H1 (cell line): ENCODE results near the gene MGMT. TPM values are rescaled to one million over a fixed set of nuclear protein-coding genes. Genes with fewer than 3 reads are reported as not detected.

Source experiments
- CTCF ChIA-PET: fragments of 300-600 bp; sonication (Branson Sonifier 250); formaldehyde crosslinking; loops from one replicate; lab custom pipeline; 2021; ENCODE audit not compliant: partially characterized antibody; lab: Charles Lee
- POLR2A ChIA-PET: fragments of 300-600 bp; sonication (Branson Sonifier 250); formaldehyde crosslinking; loops from one replicate; lab custom pipeline; 2021; ENCODE audit warnings: inconsistent platforms; ENCODE audit not compliant: partially characterized antibody; lab: Charles Lee
- DNase-seq, 2 experiments: peaks; one replicate each; pipeline versions ENCODE4 v3.0.0 to v3.0.0-alpha.2; 2010 to 2022; ENCODE audit warnings: low spot score in 2 of 2, low read depth in 1 of 2, mixed read lengths in 1 of 2
- FAIRE-seq: peaks from 2 replicates; lab custom pipeline; 2011; peaks lifted over from hg19 to GRCh38; lab: Jason Lieb, UNC
- H2AFZ ChIP-seq: 2 replicates; pipeline ENCODE4 v1.8.1; 2012; ENCODE audit warnings: low read length, inconsistent platforms
- H2AK5ac ChIP-seq: 2 replicates; pipeline ENCODE4 v1.6.1; 2013; ENCODE audit warnings: low read depth, low read length
- H2BK120ac ChIP-seq: replicated peaks from 2 replicates; pipeline ENCODE3; 2013; ENCODE audit warnings: low read depth, low read length, inconsistent platforms
- H2BK12ac ChIP-seq: 2 replicates; pipeline ENCODE4 v1.6.1; 2013; ENCODE audit warnings: low read depth, low read length
- H2BK15ac ChIP-seq: 2 replicates; pipeline ENCODE4 v1.6.1; 2013; ENCODE audit warnings: low read length
- H2BK20ac ChIP-seq: 2 replicates; pipeline ENCODE4 v1.6.1; 2013; ENCODE audit warnings: low read length
- H2BK5ac ChIP-seq: 2 replicates; pipeline ENCODE4 v1.6.1; 2013; ENCODE audit warnings: low read depth, low read length
- H3K14ac ChIP-seq: 2 replicates; pipeline ENCODE4 v1.6.1; 2013; ENCODE audit warnings: inconsistent platforms; ENCODE audit not compliant: insufficient read length
- H3K18ac ChIP-seq: 2 replicates; pipeline ENCODE4 v1.6.1; 2013; ENCODE audit warnings: low read length; ENCODE audit errors: extremely low read depth
- H3K23ac ChIP-seq: 2 replicates; pipeline ENCODE4 v1.6.1; 2013; ENCODE audit warnings: inconsistent platforms; ENCODE audit not compliant: insufficient read length
- H3K23me2 ChIP-seq: 2 replicates; pipeline ENCODE4 v1.6.1; 2013; ENCODE audit warnings: low read depth, low read length
- H3K27ac ChIP-seq: 2 replicates; pipeline ENCODE4 v1.6.1; 2011; ENCODE audit warnings: low read depth, low read length, inconsistent platforms
- H3K27me3 ChIP-seq, 4 experiments: replicated peaks in 1 of 4; 1 replicate in 1 of 4; 2 replicates in 3 of 4; pipeline versions ENCODE4 v1.6.1 to v1.8.1; 2011 to 2013; ENCODE audit warnings: low read length in 3 of 4, mild to moderate bottlenecking in 3 of 4, inconsistent platforms in 2 of 4, mixed read lengths in 2 of 4, moderate library complexity in 1 of 4; ENCODE audit not compliant: control insufficient read depth in 3 of 4, insufficient read depth in 3 of 4; ENCODE audit errors: extremely low read depth in 1 of 4
- H3K36me3 ChIP-seq, 4 experiments: 2 replicates each; pipeline versions ENCODE4 v1.6.1 to v1.8.1; 2011 to 2013; ENCODE audit warnings: mild to moderate bottlenecking in 4 of 4, low read length in 3 of 4, moderate library complexity in 2 of 4, control low read depth in 1 of 4, inconsistent platforms in 1 of 4; ENCODE audit not compliant: insufficient read depth in 4 of 4, control insufficient read depth in 2 of 4
- H3K4ac ChIP-seq: replicated peaks from 2 replicates; pipeline ENCODE3; 2013; ENCODE audit warnings: low read length, low read depth, mixed read lengths, inconsistent platforms; ENCODE audit not compliant: insufficient read length
- H3K4me1 ChIP-seq, 4 experiments: replicated peaks in 1 of 4; 1 replicate in 1 of 4; 2 replicates in 3 of 4; pipeline versions ENCODE4 v1.6.1 to v1.8.1; 2011 to 2013; ENCODE audit warnings: low read length in 3 of 4, inconsistent platforms in 2 of 4, mixed read lengths in 1 of 4; ENCODE audit not compliant: insufficient read depth in 4 of 4, control insufficient read depth in 3 of 4
- H3K4me2 ChIP-seq, 2 experiments: 2 replicates each; pipeline versions ENCODE4 v1.6.1 to v1.8.1; 2011 to 2013; ENCODE audit warnings: low read depth in 2 of 2, low read length in 2 of 2, control low read depth in 1 of 2, inconsistent platforms in 1 of 2, mild to moderate bottlenecking in 1 of 2; ENCODE audit not compliant: insufficient read depth in 1 of 2
- H3K4me3 ChIP-seq, 4 experiments: fragments of 200-600, 300-600 bp in 1 of 4; sonication (generic), shearing (Covaris generic), sonication (Bioruptor Twin) in 1 of 4; 2 replicates each; pipeline versions ENCODE4 v1.5.1 to v1.8.1; 2011 to 2016; ENCODE audit warnings: low read length in 4 of 4, low read depth in 3 of 4, control low read depth in 2 of 4, inconsistent platforms in 2 of 4, mild to moderate bottlenecking in 2 of 4, mixed read lengths in 1 of 4, moderate library complexity in 1 of 4; ENCODE audit not compliant: insufficient read depth in 2 of 4; ENCODE audit errors: extremely low read depth in 1 of 4
- H3K56ac ChIP-seq: replicated peaks from 2 replicates; pipeline ENCODE3; 2013; ENCODE audit warnings: low read depth, mild to moderate bottlenecking, mixed read lengths, low read length, inconsistent platforms; ENCODE audit not compliant: insufficient read length
- H3K79me1 ChIP-seq: 2 replicates; pipeline ENCODE4 v1.6.1; 2013; ENCODE audit warnings: low read depth, low read length, control low read depth
- H3K79me2 ChIP-seq, 2 experiments: 2 replicates each; pipeline versions ENCODE4 v1.6.1 to v1.8.1; 2012 to 2013; ENCODE audit warnings: low read length in 2 of 2, mild to moderate bottlenecking in 2 of 2, inconsistent platforms in 1 of 2; ENCODE audit not compliant: insufficient read depth in 2 of 2, control insufficient read depth in 1 of 2
- H3K9ac ChIP-seq, 4 experiments: replicated peaks in 1 of 4; 1 replicate in 1 of 4; 2 replicates in 3 of 4; pipeline versions ENCODE4 v1.6.1 to v1.8.1; 2011 to 2013; ENCODE audit warnings: low read depth in 3 of 4, low read length in 3 of 4, control low read depth in 2 of 4, mild to moderate bottlenecking in 2 of 4, moderate library complexity in 2 of 4, inconsistent platforms in 1 of 4; ENCODE audit errors: extremely low read depth in 1 of 4
- H3K9me3 ChIP-seq, 2 experiments: 2 replicates each; pipeline versions ENCODE4 v1.6.1 to v1.8.1; 2012 to 2013; ENCODE audit warnings: mild to moderate bottlenecking in 2 of 2, moderate library complexity in 2 of 2, control low read depth in 1 of 2, inconsistent platforms in 1 of 2, low read depth in 1 of 2, low read length in 1 of 2, mixed read lengths in 1 of 2; ENCODE audit not compliant: insufficient read depth in 2 of 2
- H4K20me1 ChIP-seq, 2 experiments: replicated peaks in 1 of 2; 2 replicates each; pipeline versions ENCODE3 to v1.8.1; 2011 to 2013; ENCODE audit warnings: inconsistent platforms in 2 of 2, low read length in 2 of 2, mild to moderate bottlenecking in 1 of 2; ENCODE audit not compliant: insufficient read depth in 2 of 2, control insufficient read depth in 1 of 2
- H4K5ac ChIP-seq: 2 replicates; pipeline ENCODE4 v1.6.1; 2013; ENCODE audit warnings: low read length, low read depth, mixed read lengths, inconsistent platforms; ENCODE audit not compliant: insufficient read length
- H4K8ac ChIP-seq: 2 replicates; pipeline ENCODE4 v1.8.0; 2013; ENCODE audit warnings: mild to moderate bottlenecking, moderate library complexity, low read length, inconsistent platforms; ENCODE audit not compliant: insufficient read depth; ENCODE audit errors: extremely low read depth
- H4K91ac ChIP-seq: replicated peaks from 2 replicates; pipeline ENCODE3; 2013; ENCODE audit warnings: low read length, mixed read lengths, inconsistent platforms; ENCODE audit not compliant: insufficient read length
- CTBP2 ChIP-seq: IDR thresholded peaks from 2 replicates; pipeline ENCODE4 v1.7.0; 2011; ENCODE audit warnings: borderline replicate concordance, mild to moderate bottlenecking, moderate library complexity, mixed read lengths, low read length; ENCODE audit not compliant: insufficient read depth, insufficient read length
- KDM5A ChIP-seq: fragments of 200-600 bp; IDR thresholded peaks from 2 replicates; pipeline ENCODE4 v1.7.1; 2012; ENCODE audit warnings: mild to moderate bottlenecking, low read length, inconsistent platforms, mixed read lengths
- TAF7 ChIP-seq: optimal IDR thresholded peaks from 2 replicates; pipeline ENCODE3; 2011; ENCODE audit warnings: low read depth, mild to moderate bottlenecking, inconsistent platforms, low read length, moderate library complexity, borderline replicate concordance
- WGBS, 2 experiments: shearing (Covaris generic) in 1 of 2; methylation state at CpG; one replicate each; pipeline versions ENCODE4 v1.1.6 to v1.1.7; 2013 to 2015; ENCODE audit warnings: low lambda C conversion rate in 2 of 2, mixed read lengths in 2 of 2, inconsistent platforms in 1 of 2, low coverage in 1 of 2, missing lambda C conversion rate in 1 of 2; ENCODE audit not compliant: insufficient replicate concordance in 2 of 2, insufficient coverage in 1 of 2, insufficient read length in 1 of 2; ENCODE audit errors: extremely low coverage in 1 of 2, missing lambda C conversion rate in 1 of 2; 5-methylcytosine and 5-hydroxymethylcytosine counted together
- polyA plus RNA-seq, 7 experiments: library from polyadenylated mRNA; depleted of rRNA in 3 of 7; stranded (reverse) in 5 of 7; unstranded in 2 of 7; fragments of >200 nt in 5 of 7; fragments of 200-250 nt in 2 of 7; gene quantifications; 1 replicate in 5 of 7; 2 replicates in 1 of 7; 4 replicates in 1 of 7; pipeline versions ENCODE4 v1.2.1 to v1.2.3, GENCODE V29; 2011 to 2013; ENCODE audit warnings: missing spikeins in 2 of 7, mixed read lengths in 2 of 7
- total RNA-seq: library from RNA; stranded (reverse); fragmentation: NEBNext Ultra II Directional; extraction: Animal tissue kit (Norgen Biotek cat#: 25700); gene quantifications from 2 replicates; pipeline ENCODE4 v1.2.1, GENCODE V29; 2021
- TF ChIP-seq, protein P1 (sequence below), 3 experiments: IDR thresholded peaks; 1 replicate in 2 of 3; 2 replicates in 1 of 3; pipeline versions ENCODE4 v1.5.1 to v1.6.1; 2011; ENCODE audit warnings: low read length in 3 of 3, mild to moderate bottlenecking in 3 of 3, inconsistent platforms in 2 of 3, low read depth in 1 of 3, moderate library complexity in 1 of 3; ENCODE audit not compliant: insufficient read depth in 1 of 3; ENCODE audit errors: control extremely low read depth in 1 of 3

The MGMT gene
- total and polyA plus RNA-seq, 2 of the 8 experiments (the other 6 are each of a cell fraction or from before 2014, with no cell fraction given), result 9.9 to 10.7 TPM

DNA sequence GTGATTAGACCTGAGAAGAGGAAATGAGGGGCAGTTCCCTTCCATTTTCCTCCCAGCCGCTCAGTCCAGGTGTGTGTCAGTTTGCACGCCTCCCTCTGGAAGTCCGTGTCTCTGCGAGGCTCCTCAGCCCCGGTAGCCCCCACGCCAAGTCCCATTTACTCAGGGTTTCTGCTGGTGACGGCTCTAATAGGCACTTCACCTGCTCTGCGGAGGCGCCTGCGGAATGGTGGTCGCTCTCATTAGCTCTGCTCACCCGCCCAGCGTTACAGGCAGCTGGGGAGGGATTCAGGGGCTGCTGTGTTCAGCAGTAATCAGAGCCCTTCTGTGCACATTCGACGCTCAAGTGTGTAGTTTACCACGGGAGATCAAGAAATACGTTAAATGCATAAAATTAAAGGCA lies 179.9 kb downstream of the MGMT start:
- Histone ChIP-seq H3K27ac (no peak overlapping the region), H3K9me3 (no peaks in the 10 kb centered on the region), H3K56ac (no peak overlapping the region), H3K4me3 (no peak overlapping the region), H2BK20ac (no peak overlapping the region), H4K8ac (peak overlapping the region; percentile 28; the same call in 1 of the 2 replicates), H3K36me3 (no peaks in the 10 kb centered on the region), H3K4ac (no peak overlapping the region), H2BK120ac (no peak overlapping the region), H3K14ac (no peak overlapping the region), H2BK5ac (no peak overlapping the region), H4K91ac (no peak overlapping the region), H3K79me1 (no peaks in the 10 kb centered on the region), H3K4me2 (no peak overlapping the region), H3K9ac (no peak overlapping the region), H4K5ac (no peak overlapping the region), H3K27me3 (no peaks in the 10 kb centered on the region), H3K79me2 (no peaks in the 10 kb centered on the region), H2BK15ac (no peak overlapping the region), H3K23ac (no peak overlapping the region), H2AK5ac (no peak overlapping the region), H2BK12ac (no peak overlapping the region), H2AFZ (no peak overlapping the region), H3K18ac (no peak overlapping the region), H4K20me1 (no peaks in the 10 kb centered on the region), H3K23me2 (no peaks in the 10 kb centered on the region), H3K4me1 (no peaks in the 10 kb centered on the region; a peak in 1 of 7 replicates)
- ChIA-PET CTCF (interaction anchor here (1.3 to 5.7 kb wide), 3 partner anchors 8 to 19 kb away, joined by 3 to 38 read pairs (median 5); no protein-coding TSS in a partner anchor), POLR2A (no interaction called here)
- 91% methylated on average over 17 of the region's 17 CpGs; no CpG with 5 or more reads in 1 of the 2 experiments for WGBS, 2 experiments
- FAIRE-seq, result no peak
- no peak for TF ChIP-seq KDM5A
- TF ChIP-seq, protein P1, sequence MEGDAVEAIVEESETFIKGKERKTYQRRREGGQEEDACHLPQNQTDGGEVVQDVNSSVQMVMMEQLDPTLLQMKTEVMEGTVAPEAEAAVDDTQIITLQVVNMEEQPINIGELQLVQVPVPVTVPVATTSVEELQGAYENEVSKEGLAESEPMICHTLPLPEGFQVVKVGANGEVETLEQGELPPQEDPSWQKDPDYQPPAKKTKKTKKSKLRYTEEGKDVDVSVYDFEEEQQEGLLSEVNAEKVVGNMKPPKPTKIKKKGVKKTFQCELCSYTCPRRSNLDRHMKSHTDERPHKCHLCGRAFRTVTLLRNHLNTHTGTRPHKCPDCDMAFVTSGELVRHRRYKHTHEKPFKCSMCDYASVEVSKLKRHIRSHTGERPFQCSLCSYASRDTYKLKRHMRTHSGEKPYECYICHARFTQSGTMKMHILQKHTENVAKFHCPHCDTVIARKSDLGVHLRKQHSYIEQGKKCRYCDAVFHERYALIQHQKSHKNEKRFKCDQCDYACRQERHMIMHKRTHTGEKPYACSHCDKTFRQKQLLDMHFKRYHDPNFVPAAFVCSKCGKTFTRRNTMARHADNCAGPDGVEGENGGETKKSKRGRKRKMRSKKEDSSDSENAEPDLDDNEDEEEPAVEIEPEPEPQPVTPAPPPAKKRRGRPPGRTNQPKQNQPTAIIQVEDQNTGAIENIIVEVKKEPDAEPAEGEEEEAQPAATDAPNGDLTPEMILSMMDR (IDR thresholded peaks at IDR 0.05; ENCODE audit: control extremely low read depth in 1 of 3, insufficient read depth in 1 of 3, low read depth in 1 of 3, low read length in 3 of 3), result peak in 2 of 3 experiments; percentile 2 to 8; a peak in 2 of 4 replicates
- no peak for TF ChIP-seq TAF7
- TF ChIP-seq CTBP2, result no peak
- no peak for DNase-seq
